ENCODE measurements around the gene QARS1. TPM values are rescaled to one million over a fixed set of nuclear protein-coding genes. Genes with fewer than 3 reads are reported as not detected.

QARS1 gene
- total RNA-seq, 1 donor from 2014 or later = 355 TPM

DNA sequence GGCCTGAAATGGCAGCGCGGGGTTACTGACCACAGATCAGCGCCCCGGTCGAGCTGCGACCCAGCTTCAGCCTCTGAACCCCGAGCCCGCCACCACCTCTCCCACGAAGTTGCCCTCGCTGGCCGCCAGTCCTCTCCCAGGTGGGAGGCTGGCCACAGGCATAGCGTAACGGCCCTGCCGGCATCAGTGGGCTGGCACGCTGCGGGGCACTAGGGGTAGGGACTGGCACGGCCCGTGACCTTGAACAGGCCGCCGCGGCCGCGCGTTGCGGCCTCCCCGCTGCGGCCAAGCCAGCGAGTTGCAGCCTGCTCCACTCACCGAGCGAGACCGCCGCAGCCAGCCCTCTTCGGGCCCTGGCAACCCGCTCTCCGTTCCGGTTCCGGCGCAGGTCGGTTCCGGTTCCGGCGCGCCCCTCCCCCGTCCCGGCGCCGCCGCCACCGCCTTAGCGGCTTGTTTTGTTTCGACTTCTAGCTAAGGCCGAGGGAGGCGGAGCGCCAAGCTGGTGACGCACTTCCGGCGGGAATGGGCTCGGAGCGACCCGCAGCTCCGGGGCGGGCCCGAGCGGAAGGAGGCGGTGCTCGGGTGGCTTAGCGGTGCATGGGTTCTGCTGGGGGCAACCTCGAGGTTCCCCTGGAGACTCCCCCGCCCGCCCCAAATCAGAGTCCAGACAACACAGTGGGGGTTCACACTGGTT, 16.0 kb upstream of the QARS1 start, which contains the start of gene USP19:
USP19 (minus strand) TSS at position 386 of the 694 bp plus-strand sequence. CDS start 1,678 bp downstream, outside the sequence.
- peak; percentile 94 for DNase-seq (ENCODE audit: low spot score)

GRCh38 chr3:49120096-49120437, 15.5 kb upstream of the QARS1 start:
- DNase-seq (ENCODE audit: low spot score) = no peak

DNA sequence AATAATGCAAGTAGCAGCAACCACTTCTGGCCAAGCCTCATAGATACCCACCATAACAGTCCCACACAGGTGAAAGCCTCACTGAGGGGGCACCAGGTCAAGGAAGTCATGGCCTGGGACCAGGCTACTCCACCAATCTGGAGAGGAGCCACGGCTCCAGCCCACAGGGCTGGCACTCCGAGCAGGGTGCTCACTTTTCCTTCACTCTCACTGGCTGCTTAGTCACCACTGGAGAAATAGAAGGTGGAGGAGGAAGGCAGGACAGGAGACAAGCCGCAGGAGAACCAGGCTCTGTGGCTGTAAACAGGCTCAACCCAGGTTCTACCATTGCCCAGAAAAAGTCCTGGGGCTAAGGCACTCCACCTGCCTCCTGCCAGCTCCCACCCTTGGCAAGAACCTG, 14.9 kb upstream of the QARS1 start:
- no peak for DNase-seq (ENCODE audit: low spot score)

DNA sequence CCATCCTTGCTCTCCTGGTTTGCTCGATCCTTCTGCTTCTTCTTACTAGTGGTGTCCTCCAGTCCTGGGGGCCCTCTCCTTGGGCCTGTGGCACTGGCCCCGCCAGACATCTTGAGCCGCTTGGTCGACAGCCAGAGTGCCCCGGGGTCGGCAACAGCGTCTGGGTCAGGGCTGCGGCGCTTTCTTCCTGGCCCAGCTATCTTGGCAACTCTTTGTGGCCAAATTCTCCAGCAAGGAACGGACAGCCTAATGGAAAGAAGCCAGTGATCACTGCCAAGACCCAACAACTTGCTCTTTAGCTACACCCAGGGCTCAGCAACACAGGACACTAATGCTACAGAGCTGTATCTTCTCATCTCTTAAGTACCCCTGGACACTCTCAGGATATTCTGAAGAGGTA, 14.5 kb upstream of the QARS1 start:
- no peak for DNase-seq (ENCODE audit: low spot score)

- DNase-seq (ENCODE audit: low spot score) = no peak
These were observed 7.7 kb upstream of the QARS1 start for GRCh38 chr3:49112262-49112661.

GRCh38 chr3:49111347-49111746, 6.8 kb upstream of the QARS1 start:
- no peak for DNase-seq (ENCODE audit: low spot score)

DNA sequence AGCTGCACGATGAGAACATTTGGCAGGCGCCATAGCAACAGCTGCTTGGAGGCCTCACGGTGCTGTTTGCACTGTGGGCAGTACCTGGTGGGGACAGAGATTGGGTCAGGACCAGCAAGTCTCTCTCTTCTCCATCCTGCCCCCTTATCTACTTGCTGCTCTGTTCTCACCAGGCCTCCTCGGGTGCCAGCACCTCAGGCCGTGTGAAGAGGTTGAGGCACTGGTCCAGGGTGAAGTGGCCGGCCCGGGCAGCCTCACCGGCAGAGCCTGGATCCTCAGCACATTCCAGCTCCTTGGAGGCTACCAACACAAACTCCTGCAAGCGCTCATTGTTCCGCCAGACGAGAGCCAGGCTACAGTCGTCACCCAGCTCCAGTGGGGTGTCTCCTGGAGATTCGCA, 6.2 kb upstream of the QARS1 start:
- no peak for DNase-seq (ENCODE audit: low spot score)

DNA sequence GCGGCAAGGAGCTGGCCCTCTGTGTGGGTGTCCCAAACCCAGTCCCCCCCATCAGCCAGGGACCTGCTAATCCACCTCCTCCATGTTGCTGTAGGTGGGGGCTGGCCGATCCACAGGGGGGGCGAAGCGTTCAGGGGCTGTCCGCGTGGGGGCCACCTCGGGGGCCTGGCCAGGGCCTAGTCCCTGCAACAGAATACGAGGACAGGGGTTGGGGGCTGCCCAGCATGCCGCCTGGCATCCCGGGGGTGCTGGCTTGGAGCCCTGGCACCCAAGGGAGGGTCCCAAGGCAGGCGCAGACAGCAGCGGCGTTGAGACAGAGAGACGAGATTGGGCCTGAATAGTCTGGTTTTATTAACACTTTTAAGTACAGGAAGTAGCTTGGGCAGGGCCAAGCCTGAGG, 3.8 kb upstream of the QARS1 start:
- DNase-seq (ENCODE audit: low spot score) = no peak

DNA sequence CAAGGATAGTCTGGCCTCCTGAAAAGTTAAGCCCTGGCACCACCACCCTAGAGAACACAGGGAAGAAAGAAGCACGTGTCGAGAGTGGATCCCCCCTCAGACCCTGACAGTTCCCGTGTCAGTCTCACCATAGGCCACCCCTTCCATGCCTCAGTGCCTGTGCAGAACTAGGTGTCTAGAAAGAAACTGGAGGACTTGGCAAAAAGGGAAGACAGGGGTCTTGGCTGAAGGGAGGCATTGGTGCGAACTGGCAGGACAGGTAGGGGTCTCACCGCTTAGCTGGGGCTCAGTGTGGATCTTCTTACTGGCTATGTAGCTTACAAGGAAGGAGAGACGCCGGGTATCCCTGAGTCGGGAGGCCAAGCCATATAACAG, 518 bp downstream of the QARS1 start:
- DNase-seq (ENCODE audit: low spot score) = no peak

- DNase-seq (ENCODE audit: low spot score) = no peak
These were observed 4.4 kb downstream of the QARS1 start for GRCh38 chr3:49100046-49100615.

- DNase-seq (ENCODE audit: low spot score) = no peak
These were observed 5.5 kb downstream of the QARS1 start for GRCh38 chr3:49098910-49099630.

DNA sequence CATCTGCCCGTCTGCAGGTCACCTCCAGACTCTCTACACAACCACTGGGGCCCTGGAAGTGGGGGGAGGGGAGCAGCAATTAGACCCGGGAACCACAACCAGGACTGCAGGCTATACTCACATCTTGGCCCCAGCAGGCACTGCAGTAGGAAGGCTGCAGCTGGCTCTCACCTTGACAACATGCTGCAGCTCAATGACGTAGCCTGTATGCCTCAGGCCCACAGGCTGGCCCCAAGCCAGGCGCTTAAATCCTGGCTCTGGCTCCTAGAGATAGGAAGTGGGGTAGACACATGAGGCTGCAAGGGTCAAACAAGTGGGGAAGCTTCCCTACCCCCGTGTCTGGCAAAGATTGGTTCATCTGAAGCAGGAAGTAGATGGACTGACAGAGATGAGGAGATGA, 6.1 kb downstream of the QARS1 start:
- DNase-seq (ENCODE audit: low spot score) = no peak

GRCh38 chr3:49093853-49094767, 10.4 kb downstream of the QARS1 start, which contains the start of gene QRICH1:
Gene QRICH1 (minus strand): TSS chr3:49094071. CDS start chr3:49077017, 17,054 bp downstream.
- DNase-seq (ENCODE audit: low spot score) = peak; percentile 99

DNA sequence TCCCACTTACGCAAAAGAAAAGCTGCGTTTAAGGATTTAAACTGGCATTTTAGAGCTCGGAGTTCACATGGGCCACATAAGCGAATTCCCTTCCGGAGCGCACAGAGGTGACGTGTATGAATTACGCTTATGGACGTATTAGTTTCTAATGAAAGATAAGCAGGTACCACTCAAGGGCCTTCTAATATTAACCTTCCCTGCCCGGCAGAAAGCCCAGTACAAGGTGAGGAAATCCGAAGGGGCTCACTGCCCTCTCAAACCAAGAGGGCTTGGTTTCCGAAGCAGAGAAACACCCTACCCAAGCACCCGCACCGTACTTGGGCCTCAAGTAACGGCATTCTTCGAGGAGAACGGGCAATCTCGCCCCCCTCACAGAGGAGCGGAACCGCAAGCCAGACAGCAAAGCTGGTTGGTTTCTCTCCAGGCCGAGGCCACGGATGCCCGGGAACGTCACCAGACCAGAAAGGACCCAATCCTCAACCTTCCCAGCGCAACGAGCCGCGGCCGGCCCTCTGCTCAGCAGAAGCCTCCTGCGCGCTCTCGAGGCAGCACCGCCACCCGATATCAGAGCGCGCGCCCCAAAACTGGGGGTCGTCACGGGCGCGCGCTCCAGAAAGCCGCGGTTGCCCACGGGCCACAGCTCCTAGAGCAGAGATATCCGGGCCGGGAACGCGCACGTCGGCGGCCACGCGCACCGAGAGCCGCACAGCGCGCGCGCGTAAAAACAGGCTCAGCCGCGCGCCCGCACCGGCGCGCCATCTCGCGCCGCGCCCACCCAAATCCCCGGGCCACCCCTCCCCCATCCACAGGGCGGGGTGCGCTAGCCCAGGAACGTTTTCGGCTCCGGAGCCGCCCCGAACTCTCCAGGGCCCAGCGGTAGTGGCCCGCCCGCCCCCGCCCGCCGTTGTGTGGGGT, 11.4 kb downstream of the QARS1 start:
- DNase-seq (ENCODE audit: low spot score) = peak; percentile 76

DNA sequence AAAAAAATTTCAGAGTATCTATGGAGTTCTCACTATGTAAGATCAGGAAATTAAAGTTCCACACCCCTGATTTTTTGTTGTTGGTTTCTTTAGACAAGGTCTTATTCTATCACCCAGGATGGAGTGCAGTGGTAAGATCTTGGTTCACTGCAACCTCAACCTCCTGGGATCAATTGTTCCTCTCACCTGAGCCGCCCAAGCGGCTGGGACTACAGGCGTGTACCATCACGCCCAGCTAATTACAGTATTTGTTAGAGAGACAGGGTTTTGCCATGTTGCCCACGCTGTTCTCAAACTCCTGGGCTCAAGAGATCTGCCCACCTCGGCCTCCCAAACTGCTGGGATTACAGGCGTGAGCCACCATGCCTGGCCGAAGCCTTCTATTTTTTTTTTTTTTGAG, 23.1 kb downstream of the QARS1 start:
- no peak for DNase-seq (ENCODE audit: low spot score)

DNA sequence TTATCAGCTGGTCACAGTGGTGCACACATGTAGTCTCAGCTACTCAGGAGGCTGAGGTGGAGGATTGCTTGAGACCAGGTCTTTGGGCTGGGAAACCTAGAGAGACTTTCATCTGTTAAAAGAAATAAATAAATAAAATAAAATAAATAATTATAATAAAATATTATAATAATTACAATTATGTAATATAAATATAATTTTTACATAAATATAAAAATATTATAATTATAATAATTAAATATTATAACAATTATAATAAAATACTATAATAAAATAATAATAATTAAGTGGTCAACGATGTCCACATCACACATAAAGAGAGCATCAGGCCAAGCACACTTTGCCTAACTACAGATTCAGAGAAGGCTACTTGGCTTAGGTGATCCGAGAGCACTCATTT, 25.3 kb downstream of the QARS1 start:
- DNase-seq (ENCODE audit: low spot score) = no peak

DNA sequence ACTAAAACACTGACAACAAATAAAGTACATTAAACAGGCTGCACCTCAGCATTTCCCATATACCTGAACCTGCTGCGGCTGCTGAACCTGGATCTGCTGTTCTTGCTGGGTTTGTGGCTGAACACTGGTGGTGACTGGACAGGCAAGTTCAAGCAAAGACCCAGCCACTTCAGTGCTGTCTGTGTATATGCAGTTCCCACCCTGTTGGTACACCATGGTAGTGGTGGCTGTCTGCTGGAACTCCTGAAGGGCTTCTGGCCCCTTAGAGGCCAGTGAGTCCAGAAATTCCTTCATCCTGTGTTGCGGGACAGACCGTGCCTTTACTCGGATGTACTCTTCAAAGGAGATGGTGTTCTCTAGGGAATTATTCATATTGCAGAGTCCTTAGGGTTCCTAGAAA, 27.9 kb downstream of the QARS1 start:
- DNase-seq (ENCODE audit: low spot score) = no peak

- DNase-seq (ENCODE audit: low spot score) = no peak
These were observed 28.4 kb downstream of the QARS1 start for GRCh38 chr3:49076116-49076515.

DNA sequence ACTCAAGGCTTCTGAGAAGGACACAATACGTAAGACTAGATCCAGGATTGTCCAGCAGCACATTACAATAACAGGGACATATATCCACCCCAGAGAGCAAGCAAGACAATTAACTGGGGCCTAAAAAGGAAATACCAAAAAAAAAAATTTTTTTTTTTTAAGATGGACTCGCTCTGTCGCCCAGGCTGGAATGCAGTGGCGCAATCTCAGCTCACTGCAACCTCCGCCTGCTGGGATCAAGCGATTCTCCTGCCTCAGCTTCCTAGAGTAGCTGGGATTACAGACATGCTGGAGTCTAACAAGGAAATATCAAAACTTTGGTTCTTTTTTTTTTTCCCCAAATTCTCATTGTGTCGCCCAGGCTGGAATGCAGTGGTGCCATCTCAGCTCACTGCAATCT, 46.5 kb downstream of the QARS1 start:
- DNase-seq (ENCODE audit: low spot score) = no peak

GRCh38 chr3:49057268-49057667, 47.3 kb downstream of the QARS1 start:
- no peak for DNase-seq (ENCODE audit: low spot score)

DNA sequence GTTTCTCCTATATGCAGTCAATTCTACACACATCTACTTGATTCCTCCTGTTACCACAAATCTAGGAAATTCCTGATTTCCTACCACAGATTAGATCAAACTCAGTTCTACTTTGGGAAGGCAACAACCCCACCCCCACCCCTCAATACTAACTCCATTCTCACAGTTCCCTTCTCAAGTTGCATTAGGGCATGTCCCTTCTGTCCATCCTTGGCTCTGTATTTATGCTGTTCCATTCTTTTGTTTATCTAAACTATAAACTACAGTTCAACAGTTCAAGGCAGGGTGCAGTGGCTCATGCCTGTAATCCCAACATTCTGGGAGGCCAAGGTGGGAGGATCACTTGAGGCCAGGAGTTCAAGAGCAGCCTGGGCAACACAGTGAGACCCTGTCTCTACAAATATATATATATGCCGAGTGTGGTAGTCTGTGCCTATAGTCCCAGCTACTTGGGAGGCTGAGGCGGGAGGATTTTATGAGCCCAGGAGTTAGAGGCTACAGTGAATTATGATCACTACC, 50.2 kb downstream of the QARS1 start:
- DNase-seq (ENCODE audit: low spot score) = no peak
